GM18520 (cell line): ENCODE data around the gene WFDC12.

Experiments
- ATAC-seq: cut with Tn5 transposase; IDR thresholded peaks from one replicate; pipeline ENCODE4 v1.9.1; 2021; ENCODE audit not compliant: unreplicated experiment

WFDC12 gene

DNA sequence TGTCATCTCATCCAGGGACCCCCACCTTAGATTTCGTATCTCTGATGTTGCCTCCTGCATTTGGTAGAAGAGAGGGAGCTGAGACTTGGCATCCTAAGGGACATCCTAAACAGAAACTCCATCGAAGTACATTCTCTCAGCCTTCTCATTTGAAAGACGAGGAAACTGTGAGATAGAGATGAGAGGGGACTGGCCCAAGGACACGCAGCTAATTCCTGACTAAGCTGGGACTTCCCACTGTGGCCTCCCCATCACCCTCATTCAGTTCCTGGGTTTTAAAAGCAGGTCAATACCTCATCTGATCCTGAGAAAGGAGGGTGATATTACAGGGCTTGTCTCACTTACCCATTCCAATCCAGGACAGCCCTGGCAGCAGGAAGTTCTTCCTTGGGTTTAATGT, 8.4 kb downstream of the WFDC12 start:
- ATAC-seq = no peak

- ATAC-seq = no peak
Observed at GRCh38 chr20:45115386-45115774, 8.9 kb downstream of the WFDC12 start.

GRCh38 chr20:45114465-45115385, 9.5 kb downstream of the WFDC12 start, which contains the start of gene WFDC5:
WFDC5 (minus strand) TSS chr20:45115174; CDS start chr20:45115083, 91 bp downstream.
- no peak for ATAC-seq

DNA sequence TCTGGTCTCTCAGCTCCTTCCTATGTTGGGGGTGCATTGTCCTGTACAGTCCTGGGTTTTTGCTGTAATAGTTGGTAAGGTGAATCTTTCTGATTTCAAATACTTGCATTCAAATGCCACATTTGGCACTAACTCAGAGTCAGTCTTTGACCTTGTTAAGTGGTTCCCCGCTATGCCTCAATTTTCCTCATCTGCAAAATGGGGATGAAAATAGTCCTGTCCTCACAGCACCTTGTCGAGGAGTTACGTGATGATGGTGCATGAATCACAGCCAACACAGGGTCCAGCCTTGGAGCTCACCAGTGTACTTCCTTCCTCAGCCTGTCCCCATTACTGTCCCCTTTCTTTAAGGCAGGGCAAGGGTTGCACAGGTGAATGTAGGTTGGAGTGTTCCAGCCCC, 10.4 kb downstream of the WFDC12 start:
- ATAC-seq = no peak

- no peak for ATAC-seq
Observed at GRCh38 chr20:45112754-45113153, 11.5 kb downstream of the WFDC12 start.

- no peak for ATAC-seq
Observed at GRCh38 chr20:45111799-45112471, 12.3 kb downstream of the WFDC12 start.

DNA sequence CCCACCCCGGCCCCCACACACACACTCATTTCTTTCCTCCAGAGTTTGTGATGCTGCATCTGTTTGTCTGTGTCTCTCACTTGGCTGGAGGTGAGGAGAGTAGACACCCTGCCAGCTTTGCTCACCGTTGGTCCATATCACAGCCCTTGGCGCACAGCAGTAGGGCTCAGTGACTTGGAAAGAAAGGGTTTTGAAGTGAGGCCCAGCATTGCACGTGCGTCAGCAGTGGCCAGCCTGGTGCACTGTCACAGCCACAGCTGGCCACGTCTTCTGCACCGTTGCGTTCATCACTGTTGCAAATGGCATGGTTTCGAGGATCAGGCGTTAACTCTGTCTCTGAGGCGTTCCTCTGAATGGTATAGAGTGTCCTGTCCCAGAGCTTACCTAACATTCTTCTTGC, 13.0 kb downstream of the WFDC12 start:
- ATAC-seq = no peak

DNA sequence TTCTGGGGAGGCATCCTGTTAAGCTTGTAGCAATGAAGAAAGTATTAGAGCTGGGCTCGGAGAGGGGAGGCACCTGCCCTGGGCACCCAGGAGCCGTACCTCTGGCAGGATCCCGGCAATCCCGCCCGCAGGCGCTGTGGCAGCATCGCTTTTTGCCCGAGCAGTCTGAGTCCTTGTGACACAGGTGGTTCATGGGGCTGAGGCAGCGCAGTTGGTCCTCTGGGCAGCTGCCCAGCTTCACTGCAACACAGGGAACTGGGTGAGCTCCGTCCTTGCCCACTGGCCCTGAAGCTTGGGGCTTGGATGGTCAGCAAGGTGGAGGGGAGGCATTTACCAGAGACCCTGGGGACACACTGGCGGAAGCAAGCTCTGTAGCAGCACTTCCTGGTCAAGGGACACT, 14.0 kb downstream of the WFDC12 start:
- ATAC-seq = no peak

DNA sequence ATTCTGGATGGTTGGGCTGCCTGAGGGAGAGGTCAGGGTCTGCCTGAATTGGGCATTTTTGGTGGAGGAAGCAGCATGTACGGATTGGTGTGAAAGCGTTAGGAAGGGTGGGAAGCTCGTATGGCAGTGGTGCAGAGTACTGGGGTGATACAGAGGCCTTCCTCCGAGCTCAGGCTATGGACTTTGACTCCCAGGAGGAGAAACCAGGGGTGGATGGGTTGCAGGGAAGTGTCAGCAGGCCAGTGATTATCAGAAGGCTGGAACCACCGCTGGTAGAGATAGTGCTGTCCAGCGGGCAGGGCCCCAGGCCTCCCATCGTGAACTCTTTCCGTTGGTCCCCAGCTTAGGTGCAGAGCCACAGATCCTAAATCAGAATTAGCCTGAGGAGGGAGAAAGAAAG, 14.6 kb downstream of the WFDC12 start:
- ATAC-seq = no peak

DNA sequence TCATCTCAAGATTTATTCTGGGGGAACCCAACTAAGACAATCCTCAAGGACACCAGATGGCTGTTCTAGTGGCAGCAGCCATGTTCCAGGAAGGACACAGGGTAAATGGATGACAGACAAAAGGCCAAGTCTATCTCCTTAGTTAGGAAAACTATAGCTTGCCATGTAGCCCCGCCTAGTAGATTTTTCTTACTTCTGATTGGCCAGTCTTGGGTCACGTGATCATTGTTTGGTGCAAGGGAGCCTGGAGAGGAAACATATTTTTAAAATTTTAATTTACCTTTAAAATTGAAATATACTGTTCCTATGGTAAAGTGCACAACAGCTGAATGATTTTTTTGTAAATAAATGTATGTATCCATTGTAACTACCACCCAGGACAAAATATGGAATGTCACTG, 18.9 kb downstream of the WFDC12 start:
- ATAC-seq = no peak

- no peak for ATAC-seq
Observed at GRCh38 chr20:45104786-45105185, 19.5 kb downstream of the WFDC12 start.

- no peak for ATAC-seq
Observed at GRCh38 chr20:45103072-45103471, 21.2 kb downstream of the WFDC12 start.

DNA sequence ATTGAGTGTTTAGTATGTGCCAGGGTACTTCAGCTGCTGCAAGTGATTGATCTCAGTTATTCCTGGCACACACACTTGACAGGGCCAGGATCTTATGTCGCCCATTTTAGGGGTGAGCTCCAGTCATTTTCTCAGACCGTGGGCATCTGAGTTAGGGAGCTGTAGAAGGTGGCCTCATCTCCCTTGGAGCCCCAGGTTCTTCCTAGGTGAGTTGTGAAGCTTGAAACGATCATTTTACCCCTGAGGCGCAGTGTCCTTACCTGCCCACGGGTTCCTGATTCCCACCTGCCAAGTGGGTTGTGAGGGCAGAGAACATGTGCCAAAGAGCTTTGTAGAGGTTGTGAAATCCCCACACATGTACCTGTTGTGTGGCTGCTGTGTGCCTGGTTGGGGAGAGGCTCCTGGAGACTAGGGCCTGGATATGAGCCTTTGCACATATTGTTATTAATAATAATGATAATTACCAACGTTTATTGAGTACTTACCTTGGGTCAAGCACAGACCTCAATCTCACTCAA, 22.9 kb downstream of the WFDC12 start:
- ATAC-seq = no peak

DNA sequence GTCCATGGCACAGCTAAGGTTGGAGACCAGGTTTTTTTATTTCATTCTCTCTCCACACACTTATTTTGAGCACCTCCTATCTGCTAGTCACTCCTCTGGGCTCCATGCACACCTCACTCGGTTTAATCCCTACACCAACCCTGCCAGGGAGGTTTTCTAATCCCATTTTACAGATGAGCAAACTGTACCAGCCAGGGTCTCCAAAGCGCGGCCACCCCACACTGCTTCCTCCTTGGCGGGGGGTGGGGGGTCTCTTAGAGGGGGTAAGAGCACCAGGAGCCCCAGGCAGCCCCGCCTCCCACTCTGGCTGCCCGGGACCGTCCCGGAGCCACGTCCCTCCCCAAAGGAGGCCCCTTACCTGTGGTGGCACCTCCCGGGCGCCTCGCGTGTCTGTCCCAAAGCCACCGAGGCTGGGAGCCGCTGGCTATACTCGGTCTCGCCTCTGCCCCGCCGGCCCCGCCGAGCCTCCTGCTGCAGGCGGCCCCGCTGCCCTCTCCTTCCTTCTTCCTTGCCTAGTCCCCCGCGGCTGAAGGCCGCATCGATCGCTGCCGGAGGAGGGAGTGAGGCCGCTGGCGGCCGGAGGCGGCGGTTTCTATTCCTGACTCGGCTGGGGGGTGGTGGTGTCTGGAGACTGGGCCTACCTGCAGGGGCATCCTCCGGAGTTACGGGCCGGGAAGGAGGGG, 23.6 kb downstream of the WFDC12 start, which contains the start of gene KCNS1:
TSS of gene KCNS1 (minus strand) at position 565 of the 683 bp plus-strand sequence. CDS start 1,891 bp downstream, outside the sequence.
- ATAC-seq = no peak

GRCh38 chr20:45098103-45098773, 26.0 kb downstream of the WFDC12 start:
- no peak for ATAC-seq

DNA sequence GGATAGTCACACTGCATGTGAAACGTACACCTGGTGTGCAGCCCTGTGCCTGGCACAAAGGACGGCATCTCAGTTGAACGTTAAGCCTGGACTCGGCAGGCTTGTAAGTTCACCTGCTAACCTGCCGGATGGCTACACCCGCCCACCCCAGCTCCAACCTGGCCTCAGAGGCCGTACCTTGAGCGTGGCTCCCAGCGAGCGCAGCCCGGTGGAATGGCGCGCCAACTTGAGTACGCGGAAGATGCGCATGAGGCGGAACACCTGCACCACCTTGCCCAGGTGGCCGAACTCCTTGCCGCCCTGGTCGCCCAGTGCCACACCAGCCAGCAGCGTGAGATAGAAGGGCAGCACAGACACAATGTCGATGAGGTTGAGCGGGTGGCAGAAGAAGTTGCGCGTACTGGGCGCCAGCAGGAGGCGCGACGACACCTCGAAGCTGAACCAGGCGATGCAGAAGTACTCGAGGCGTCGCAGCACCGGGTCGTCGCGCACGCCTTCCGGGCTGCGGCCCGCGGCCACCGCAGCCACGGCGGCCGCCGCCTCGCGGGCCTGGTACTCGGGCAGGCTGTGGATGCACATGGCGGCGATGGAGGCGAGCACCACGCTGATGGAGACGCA, 26.7 kb downstream of the WFDC12 start:
- ATAC-seq = no peak

DNA sequence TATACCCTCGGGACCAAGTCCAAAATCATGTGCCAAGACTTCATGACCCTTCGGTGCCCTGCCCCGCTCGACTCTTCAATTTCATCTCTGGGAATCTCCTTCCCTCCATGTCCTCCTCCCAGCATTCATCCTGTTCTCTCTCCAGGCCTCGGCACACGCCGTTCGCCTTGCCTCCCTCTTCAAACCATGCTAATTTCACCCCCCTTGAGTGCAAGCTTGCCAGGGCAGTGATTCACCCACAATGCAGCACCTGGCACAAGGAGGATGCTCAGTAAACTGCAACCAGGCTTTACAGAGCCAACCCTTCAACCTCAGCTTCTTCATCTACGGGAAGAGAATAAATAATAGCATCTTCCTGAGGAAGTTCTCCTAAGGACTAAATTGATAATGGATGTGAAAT, 27.5 kb downstream of the WFDC12 start:
- no peak for ATAC-seq

GRCh38 chr20:45095805-45096238, 28.4 kb downstream of the WFDC12 start:
- ATAC-seq = no peak

DNA sequence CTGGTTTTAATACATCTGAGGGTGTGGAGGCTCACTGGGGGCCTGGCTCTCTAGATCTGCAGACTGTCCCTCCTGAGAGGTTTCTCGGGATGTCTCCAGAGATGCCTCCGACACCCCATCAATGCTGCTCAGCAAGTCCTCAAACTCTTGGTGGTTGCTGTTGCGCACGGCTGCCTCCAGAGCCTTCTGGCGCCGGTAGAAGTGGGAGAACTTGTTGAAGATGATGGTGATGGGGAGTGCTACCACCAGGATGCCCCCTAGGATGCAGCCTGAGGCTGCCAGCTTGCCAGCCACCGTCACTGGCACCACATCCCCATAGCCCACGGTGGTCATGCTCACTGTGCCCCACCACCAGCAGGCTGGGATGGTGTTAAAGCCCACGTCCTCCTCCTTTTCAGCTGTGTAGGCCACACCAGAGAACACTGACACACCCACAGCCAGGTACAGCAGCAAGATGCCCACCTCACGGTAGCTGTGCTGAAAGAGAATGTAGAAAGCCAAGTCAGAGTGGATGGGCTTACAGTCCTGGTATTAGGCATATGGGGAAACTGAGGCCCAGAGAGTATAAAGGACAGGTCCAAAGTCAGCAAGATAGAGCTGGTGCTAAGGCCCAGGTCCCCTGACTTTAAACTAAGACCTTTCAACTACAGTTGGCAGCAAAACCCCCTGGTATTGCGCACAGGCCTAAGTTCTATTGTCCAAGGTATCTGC, 29.2 kb downstream of the WFDC12 start:
- ATAC-seq = no peak

DNA sequence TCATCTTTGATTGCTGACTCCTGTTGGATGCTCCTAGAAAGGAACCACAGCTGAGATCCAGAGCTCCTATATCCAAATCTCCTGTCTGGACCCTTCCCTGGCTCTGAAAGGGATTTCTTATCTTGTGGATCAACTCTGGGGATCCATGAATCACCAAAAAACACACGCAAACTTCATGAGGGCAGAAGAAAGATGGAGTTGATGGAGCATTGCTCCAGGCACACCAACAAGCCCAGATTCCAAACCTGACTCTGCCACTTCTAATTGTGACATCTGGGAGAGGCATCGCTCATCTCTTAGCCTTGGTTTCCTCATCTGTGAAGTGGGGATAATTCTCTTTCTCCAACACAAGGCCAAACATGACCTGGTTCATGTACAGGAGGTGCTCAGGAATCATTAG, 30.1 kb downstream of the WFDC12 start:
- no peak for ATAC-seq
